ENCODE results near the gene CD226. TPM values are rescaled to one million over a fixed set of nuclear protein-coding genes. Genes with fewer than 3 reads are reported as not detected.

The CD226 gene
- total RNA-seq, 2 donors from 2014 or later, result 0.26 to 0.33 TPM

- no peak overlapping the region for H3K27ac ChIP-seq
- H3K4me1 ChIP-seq, result no peaks in the 10 kb centered on the region
- no peak for ATAC-seq
- H3K9me3 ChIP-seq, result no peaks in the 10 kb centered on the region
- no peak overlapping the region for H3K4me3 ChIP-seq
- no peak for DNase-seq
- intact Hi-C loops (cut with DNase I), result no loop called here
- TF ChIP-seq, protein P1, sequence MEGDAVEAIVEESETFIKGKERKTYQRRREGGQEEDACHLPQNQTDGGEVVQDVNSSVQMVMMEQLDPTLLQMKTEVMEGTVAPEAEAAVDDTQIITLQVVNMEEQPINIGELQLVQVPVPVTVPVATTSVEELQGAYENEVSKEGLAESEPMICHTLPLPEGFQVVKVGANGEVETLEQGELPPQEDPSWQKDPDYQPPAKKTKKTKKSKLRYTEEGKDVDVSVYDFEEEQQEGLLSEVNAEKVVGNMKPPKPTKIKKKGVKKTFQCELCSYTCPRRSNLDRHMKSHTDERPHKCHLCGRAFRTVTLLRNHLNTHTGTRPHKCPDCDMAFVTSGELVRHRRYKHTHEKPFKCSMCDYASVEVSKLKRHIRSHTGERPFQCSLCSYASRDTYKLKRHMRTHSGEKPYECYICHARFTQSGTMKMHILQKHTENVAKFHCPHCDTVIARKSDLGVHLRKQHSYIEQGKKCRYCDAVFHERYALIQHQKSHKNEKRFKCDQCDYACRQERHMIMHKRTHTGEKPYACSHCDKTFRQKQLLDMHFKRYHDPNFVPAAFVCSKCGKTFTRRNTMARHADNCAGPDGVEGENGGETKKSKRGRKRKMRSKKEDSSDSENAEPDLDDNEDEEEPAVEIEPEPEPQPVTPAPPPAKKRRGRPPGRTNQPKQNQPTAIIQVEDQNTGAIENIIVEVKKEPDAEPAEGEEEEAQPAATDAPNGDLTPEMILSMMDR (IDR thresholded peaks at IDR 0.05), result no peak
- 69% methylated on average over 11 of the region's 11 CpGs for WGBS, 2 donors
- H3K36me3 ChIP-seq (replicated peaks in 1 of 2; ENCODE audit: insufficient read depth in 1 of 2, low read depth in 2 of 2), result no peaks in the 10 kb centered on the region
- no peaks in the 10 kb centered on the region for H3K27me3 ChIP-seq
Observed at GRCh38 chr18:69898241-69898861, 49.3 kb downstream of the CD226 start.

GRCh38 chr18:69897397-69898108, 50.1 kb downstream of the CD226 start:
- Histone ChIP-seq H3K9me3 (no peaks in the 10 kb centered on the region), H3K4me3 (no peak overlapping the region), H3K36me3 (replicated peaks in 1 of 2; ENCODE audit: insufficient read depth in 1 of 2, low read depth in 2 of 2) (no peaks in the 10 kb centered on the region), H3K27ac (no peak overlapping the region), H3K27me3 (no peaks in the 10 kb centered on the region), H3K4me1 (no peaks in the 10 kb centered on the region)
- ATAC-seq (no peak), DNase-seq (no peak)
- intact Hi-C loops (cut with DNase I), result no loop called here
- TF ChIP-seq, protein P1 (IDR thresholded peaks at IDR 0.05), result no peak
- no peak for TF ChIP-seq POLR2A (IDR thresholded peaks at IDR 0.05)
- WGBS, 2 donors, result 82 to 84% methylated on average over 7 of the region's 7 CpGs

DNA sequence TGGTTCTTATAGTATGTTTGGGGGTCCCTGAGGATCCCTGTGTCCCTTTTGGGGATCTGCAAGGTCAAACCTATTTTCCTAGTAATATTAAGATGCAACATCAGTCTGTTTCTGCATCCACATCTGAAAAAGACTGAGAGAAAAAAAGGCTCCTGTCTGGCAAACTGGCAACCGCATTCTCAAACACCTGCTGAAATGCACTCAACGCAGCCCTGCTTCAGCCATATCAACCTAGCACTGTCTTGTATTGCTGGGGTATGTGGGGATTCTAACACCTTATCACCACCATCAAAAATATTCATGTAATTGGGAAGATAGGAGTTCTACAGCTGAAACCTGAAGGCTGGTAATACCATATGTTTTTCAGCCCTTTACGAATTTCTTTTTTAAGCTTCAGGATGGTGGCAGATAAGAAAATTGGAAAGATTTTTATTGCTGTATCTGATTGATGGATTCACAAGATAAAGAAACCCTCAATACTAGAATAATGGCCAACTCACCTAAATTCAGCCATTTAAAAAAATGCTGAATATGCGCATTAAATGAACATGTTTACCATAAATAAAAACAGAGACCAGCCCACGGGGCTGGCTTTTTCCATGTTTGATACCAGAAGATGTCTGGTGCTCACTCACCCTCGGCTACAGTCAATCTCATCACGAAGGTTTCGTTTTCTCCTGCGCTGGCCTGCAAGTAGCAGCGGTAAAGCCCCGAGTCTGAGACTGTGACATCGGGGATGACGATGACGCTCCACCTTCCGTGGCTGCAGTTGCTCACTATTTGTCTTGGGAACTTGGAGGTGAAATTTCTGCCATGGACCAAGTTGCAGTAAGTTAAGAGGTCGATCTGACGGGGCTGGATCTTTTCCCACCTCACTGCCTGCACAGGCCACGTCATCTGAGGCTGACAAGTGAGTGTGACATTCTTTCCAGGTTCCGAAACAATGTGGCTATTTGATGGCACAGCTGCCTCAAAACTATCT, 52.3 kb downstream of the CD226 start:
- intact Hi-C loops (cut with DNase I), result no loop called here
- Histone ChIP-seq H3K36me3 (replicated peaks in 1 of 2; ENCODE audit: insufficient read depth in 1 of 2, low read depth in 2 of 2) (no peaks in the 10 kb centered on the region), H3K27me3 (no peaks in the 10 kb centered on the region), H3K9me3 (no peaks in the 10 kb centered on the region), H3K4me3 (no peak overlapping the region), H3K27ac (no peak overlapping the region), H3K4me1 (no peaks in the 10 kb centered on the region)
- WGBS, 2 donors, result 85 to 87% methylated on average over 19 of the region's 19 CpGs
- DNase-seq (no peak), ATAC-seq (no peak)
- TF ChIP-seq, protein P1 (IDR thresholded peaks at IDR 0.05), result no peak
- no peak for TF ChIP-seq POLR2A (IDR thresholded peaks at IDR 0.05)

- no peak for ATAC-seq
- Histone ChIP-seq H3K4me1 (no peaks in the 10 kb centered on the region), H3K27ac (no peak overlapping the region), H3K9me3 (no peaks in the 10 kb centered on the region), H3K36me3 (replicated peaks in 1 of 2; ENCODE audit: insufficient read depth in 1 of 2, low read depth in 2 of 2) (no peaks in the 10 kb centered on the region), H3K27me3 (no peaks in the 10 kb centered on the region), H3K4me3 (no peak overlapping the region)
- TF ChIP-seq POLR2A (IDR thresholded peaks at IDR 0.05), result no peak
- TF ChIP-seq, protein P1 (IDR thresholded peaks at IDR 0.05), result no peak
- intact Hi-C loops (cut with DNase I), result no loop called here
- 83 to 88% methylated on average over 2 of the region's 2 CpGs for WGBS, 2 donors
- no peak for DNase-seq
Observed at GRCh38 chr18:69894467-69894866, 53.2 kb downstream of the CD226 start.
